ENCODE measurements around the gene ZNF200. TPM values are rescaled to one million over a fixed set of nuclear protein-coding genes. Genes with fewer than 3 reads are reported as not detected.

The ZNF200 gene
- polyA plus RNA-seq, 1 experiment = 6.1 TPM

DNA sequence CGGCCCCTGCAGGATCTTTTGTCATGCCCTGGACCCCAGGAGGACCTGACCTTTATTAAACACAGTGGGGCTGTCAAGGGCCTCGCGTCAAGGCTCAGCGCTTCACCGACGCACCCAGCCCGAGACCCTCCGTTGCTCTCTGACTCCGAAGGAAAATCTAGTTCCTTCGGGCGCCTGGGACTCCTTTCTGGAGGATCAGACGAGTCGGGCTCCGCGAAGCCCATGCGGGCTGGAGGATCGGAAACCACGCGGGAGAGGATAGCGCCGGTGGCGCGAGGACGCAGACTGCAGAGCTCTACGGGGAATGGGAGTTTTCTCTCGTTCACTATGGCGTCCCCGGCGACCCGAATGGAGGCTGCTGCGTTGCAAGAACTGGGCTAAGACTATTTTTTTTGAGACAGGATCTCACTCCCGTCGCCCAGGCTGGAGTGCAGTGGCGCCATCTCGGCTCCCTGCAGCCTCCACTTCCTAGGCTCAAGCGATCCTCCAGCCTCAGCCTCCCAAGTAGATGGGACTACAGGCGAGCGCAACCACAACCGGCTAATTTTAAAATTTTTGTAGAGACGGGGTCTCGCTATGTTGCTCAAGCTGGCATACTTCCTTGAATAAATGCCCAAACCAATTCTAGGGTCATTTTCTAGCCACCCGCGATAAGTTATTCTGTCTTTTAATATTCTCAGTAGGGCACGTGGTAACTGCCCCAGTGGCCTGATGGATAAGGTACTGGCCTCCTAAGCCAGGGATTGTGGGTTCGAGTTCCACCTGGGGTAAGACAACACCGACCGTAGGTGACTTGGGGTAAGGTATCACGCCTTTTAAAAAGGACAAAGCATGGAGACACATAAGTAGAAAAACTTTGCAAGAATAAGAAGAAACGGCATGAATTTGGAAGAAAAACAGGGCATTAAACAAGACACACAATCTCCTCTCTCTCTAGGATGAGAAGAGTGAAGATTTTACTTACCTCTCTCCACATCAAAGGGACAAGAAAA lies 41.4 kb downstream of the ZNF200 start:
- Histone ChIP-seq H3K27ac (ENCODE audit: low read depth, low read length) (no peak overlapping the region), H3K9me3 (ENCODE audit: control insufficient read depth, insufficient read depth, low read length) (peaks cover 18% of the 10 kb centered on the region), H3K27me3 (ENCODE audit: control insufficient read depth, insufficient read depth, low read length) (peaks cover 18% of the 10 kb centered on the region), H3K4me3 (ENCODE audit: low read depth, low read length) (no peak overlapping the region)
- DNase-seq (ENCODE audit: low read depth, low spot score) = no peak
- ChIA-PET CTCF (no interaction called here), POLR2A (no interaction called here)
- TF ChIP-seq, protein P1, sequence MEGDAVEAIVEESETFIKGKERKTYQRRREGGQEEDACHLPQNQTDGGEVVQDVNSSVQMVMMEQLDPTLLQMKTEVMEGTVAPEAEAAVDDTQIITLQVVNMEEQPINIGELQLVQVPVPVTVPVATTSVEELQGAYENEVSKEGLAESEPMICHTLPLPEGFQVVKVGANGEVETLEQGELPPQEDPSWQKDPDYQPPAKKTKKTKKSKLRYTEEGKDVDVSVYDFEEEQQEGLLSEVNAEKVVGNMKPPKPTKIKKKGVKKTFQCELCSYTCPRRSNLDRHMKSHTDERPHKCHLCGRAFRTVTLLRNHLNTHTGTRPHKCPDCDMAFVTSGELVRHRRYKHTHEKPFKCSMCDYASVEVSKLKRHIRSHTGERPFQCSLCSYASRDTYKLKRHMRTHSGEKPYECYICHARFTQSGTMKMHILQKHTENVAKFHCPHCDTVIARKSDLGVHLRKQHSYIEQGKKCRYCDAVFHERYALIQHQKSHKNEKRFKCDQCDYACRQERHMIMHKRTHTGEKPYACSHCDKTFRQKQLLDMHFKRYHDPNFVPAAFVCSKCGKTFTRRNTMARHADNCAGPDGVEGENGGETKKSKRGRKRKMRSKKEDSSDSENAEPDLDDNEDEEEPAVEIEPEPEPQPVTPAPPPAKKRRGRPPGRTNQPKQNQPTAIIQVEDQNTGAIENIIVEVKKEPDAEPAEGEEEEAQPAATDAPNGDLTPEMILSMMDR (IDR thresholded peaks at IDR 0.05; ENCODE audit: low read depth, low read length) = no peak

GRCh38 chr16:3192476-3193019 lies 42.4 kb downstream of the ZNF200 start:
- no peak overlapping the region for H3K4me3 ChIP-seq (ENCODE audit: low read depth, low read length)
- peaks cover 18% of the 10 kb centered on the region for H3K27me3 ChIP-seq (ENCODE audit: control insufficient read depth, insufficient read depth, low read length)
- TF ChIP-seq, protein P1 (IDR thresholded peaks at IDR 0.05; ENCODE audit: low read depth, low read length) = no peak
- no peak overlapping the region for H3K27ac ChIP-seq (ENCODE audit: low read depth, low read length)
- peaks cover 18% of the 10 kb centered on the region for H3K9me3 ChIP-seq (ENCODE audit: control insufficient read depth, insufficient read depth, low read length)
- DNase-seq (ENCODE audit: low read depth, low spot score) = no peak
- CTCF ChIA-PET = no interaction called here
- POLR2A ChIA-PET = no interaction called here

DNA sequence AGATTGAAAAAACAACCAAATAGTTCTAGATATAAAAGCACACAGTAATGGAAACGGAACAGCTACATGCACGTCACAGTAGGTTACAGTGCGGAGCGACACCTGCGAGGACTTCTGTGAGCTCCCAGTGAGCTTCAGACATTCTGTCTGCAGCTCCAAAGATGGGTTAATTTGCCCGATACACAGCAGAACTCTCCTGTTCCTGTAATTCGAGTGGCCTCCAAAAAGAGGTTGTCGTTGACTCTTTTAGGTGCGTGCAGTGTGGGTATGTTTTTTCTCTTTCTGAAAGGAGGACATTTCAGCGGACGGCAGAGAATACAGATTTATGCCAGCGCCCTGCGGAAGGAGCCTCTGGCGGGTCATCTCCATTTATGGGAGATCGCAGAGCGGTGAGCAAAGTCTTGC lies 44.0 kb downstream of the ZNF200 start:
- Histone ChIP-seq H3K9me3 (ENCODE audit: control insufficient read depth, insufficient read depth, low read length) (peaks cover 18% of the 10 kb centered on the region), H3K27me3 (ENCODE audit: control insufficient read depth, insufficient read depth, low read length) (peaks cover 18% of the 10 kb centered on the region), H3K27ac (ENCODE audit: low read depth, low read length) (no peak overlapping the region), H3K4me3 (ENCODE audit: low read depth, low read length) (peak overlapping the region; percentile 21)
- ChIA-PET POLR2A (no interaction called here), CTCF (no interaction called here)
- TF ChIP-seq, protein P1 (IDR thresholded peaks at IDR 0.05; ENCODE audit: low read depth, low read length) = no peak
- no peak for DNase-seq (ENCODE audit: low read depth, low spot score)

DNA sequence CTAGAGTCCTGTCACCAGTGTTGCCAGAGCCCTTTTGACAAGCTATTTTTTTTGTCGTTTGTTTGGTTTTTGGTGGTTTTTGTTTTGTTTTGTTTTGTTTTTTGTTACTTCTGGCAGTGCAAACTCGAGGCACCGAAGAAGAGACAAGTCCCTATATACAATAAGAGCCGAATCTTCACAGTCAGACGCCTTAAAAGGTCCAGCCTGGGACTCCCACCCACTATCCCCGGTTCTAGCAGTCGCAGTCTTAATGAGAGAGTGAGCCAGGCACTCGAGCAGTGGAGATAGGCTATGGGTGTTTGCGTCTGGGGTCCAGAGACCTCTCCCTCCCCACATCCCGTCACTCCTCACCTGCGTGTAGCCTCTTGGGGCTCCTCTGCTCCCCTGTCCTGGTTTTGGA lies 45.1 kb downstream of the ZNF200 start:
- POLR2A ChIA-PET = interaction anchor here (1.2 kb wide), 1 partner anchor 175 kb away, joined by 3 read pairs; no protein-coding TSS in a partner anchor
- CTCF ChIA-PET = no interaction called here

More for the DNA sequence above, 45.1 kb downstream of the ZNF200 start:
- Histone ChIP-seq H3K27ac (ENCODE audit: low read depth, low read length) (no peak overlapping the region), H3K9me3 (ENCODE audit: control insufficient read depth, insufficient read depth, low read length) (peaks cover 16% of the 10 kb centered on the region), H3K4me3 (ENCODE audit: low read depth, low read length) (peak overlapping the region; percentile 69), H3K27me3 (ENCODE audit: control insufficient read depth, insufficient read depth, low read length) (peaks cover 15% of the 10 kb centered on the region)
- TF ChIP-seq, protein P1 (IDR thresholded peaks at IDR 0.05; ENCODE audit: low read depth, low read length) = no peak
- DNase-seq (ENCODE audit: low read depth, low spot score) = no peak
